Gastrocnemius medialis (tissue), 4 donors: ENCODE measurements around the gene UBASH3B.

Experiments
- POLR2A ChIP-seq, 2 donors: fragments of 450-650 bp; IDR thresholded peaks; one replicate each; pipeline ENCODE4 v1.6.1; 2017; ENCODE audit warnings: antibody characterized with exemption in 2 of 2, mild to moderate bottlenecking in 2 of 2, moderate library complexity in 2 of 2
- TF ChIP-seq, protein P1 (sequence below), 5 experiments: fragments of 450-650 bp in 3 of 5; fragments of 200-600 bp in 2 of 5; sonication (generic) in 2 of 5; IDR thresholded peaks in 4 of 5; conservative IDR thresholded peaks in 1 of 5; 1 replicate in 4 of 5; 2 replicates in 1 of 5; pipeline ENCODE4 v1.5.1; 2016 to 2019; ENCODE audit warnings: antibody characterized with exemption in 5 of 5, mild to moderate bottlenecking in 3 of 5, moderate library complexity in 3 of 5

DNA sequence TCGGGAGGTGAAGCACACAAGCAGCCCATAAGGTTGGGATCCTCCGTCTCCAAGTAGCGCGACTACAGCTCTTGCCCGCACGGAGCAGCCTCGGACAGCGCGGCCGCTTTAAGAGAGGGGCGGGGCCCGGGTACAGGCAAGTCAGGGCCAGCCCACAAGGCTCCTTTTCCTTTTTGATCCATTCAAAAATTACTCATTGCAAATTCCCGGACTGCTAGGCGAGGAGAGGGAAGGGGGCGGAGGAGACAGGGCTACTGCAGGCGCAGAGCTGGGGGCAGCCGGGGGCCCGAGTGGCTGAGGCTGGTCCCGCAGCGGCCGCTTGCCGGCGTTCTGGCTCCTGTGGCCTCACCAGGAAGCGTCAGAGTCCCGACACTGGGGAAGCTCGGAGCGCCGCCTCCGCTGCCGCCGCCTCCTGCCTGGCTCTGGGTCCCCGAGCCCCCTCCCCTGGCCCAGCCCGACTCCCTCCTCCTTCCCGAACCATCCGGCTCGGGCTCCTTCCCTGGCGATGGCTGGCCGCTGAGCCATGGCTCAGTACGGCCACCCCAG, at the start of gene UBASH3B:
- peak in 1 of 2 donors; percentile 22 for TF ChIP-seq POLR2A (IDR thresholded peaks at IDR 0.05)
- TF ChIP-seq, protein P1, sequence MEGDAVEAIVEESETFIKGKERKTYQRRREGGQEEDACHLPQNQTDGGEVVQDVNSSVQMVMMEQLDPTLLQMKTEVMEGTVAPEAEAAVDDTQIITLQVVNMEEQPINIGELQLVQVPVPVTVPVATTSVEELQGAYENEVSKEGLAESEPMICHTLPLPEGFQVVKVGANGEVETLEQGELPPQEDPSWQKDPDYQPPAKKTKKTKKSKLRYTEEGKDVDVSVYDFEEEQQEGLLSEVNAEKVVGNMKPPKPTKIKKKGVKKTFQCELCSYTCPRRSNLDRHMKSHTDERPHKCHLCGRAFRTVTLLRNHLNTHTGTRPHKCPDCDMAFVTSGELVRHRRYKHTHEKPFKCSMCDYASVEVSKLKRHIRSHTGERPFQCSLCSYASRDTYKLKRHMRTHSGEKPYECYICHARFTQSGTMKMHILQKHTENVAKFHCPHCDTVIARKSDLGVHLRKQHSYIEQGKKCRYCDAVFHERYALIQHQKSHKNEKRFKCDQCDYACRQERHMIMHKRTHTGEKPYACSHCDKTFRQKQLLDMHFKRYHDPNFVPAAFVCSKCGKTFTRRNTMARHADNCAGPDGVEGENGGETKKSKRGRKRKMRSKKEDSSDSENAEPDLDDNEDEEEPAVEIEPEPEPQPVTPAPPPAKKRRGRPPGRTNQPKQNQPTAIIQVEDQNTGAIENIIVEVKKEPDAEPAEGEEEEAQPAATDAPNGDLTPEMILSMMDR (IDR thresholded peaks at IDR 0.05 in 4 of 5, conservative IDR thresholded peaks at IDR 0.05 in 1 of 5), result no peak
